Right lobe of liver (tissue), 4 donors: ENCODE results near the gene MTAP.

Experiments
- CTCF ChIP-seq, 4 donors: fragments of 200-600 bp in 3 of 4; fragments of 450-650 bp in 1 of 4; IDR thresholded peaks; one replicate each; pipeline versions ENCODE4 v1.5.1 to v1.8.0; 2016 to 2022; ENCODE audit warnings: antibody characterized with exemption in 4 of 4, mild to moderate bottlenecking in 2 of 4
- POLR2A ChIP-seq: fragments of 450-650 bp; IDR thresholded peaks from one replicate; pipeline ENCODE4 v1.6.1; 2017; ENCODE audit warnings: antibody characterized with exemption, mild to moderate bottlenecking
- donor health status: DM: no; HTN: no; CAD: no.
- donor health status: DM: no; HTN: no; CAD: no.
- donor health status: DM: no; HTN: yes; CAD: no.

GRCh38 chr9:21964925-21965385, 162.5 kb downstream of the MTAP start:
- TF ChIP-seq POLR2A (no peak), CTCF (IDR thresholded peaks at IDR 0.05) (no peak)
